ENCODE results near the gene SRPK1.
"Not testable (repeated sequence)": the region's sequence is repeated elsewhere in the genome, so short reads cannot be mapped to it uniquely, and the experiment has no call there.

The SRPK1 gene

DNA sequence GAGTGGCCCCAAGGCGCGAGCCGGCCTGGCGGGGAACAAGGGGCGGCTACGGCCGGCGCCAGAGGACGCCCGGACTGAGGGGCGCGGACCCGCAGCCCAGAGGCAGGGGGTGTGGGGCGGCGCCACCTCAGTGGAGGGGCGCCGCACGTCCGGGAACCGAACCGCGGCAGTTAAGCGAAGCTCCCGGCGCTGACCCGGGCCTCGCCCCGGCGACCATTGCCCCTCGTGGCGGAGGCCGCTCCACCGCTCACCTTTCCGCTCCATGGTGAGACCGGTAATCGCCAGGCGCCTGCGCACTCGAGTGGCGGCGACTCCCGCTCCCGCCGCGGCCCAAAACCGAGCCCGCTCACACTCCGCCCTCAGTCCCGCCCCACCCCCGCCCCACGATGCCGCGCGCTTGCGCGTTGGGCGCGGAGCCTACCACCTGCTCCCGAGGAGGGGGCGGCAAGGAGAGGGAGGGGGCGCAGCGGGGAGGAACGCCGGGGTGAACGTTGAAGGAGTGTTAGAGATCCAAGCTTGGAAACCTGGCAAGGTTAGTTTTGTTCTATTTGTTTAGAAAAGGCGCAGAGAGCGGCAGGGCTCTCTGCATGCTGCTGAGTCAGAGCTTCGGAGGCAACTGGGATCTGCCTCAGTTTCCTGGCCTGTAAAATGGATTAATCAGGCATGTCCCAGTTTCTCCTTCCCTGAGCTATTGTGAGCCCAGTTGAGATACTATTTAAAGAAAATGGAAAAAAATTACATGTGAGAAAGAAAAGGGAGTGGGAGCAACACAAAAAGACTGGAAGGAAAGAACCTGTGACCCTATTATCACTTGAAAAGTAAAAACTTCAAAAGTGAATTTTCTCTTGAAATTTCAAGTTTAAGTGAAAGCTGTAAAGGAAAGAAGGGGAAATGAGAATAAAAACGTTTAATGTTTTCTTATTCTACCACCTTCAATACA is at the start of gene SRPK1:
SRPK1 (minus strand) TSS at position 306 of the 940 bp plus-strand sequence; CDS start at position 264, 42 bp downstream.
- peak; percentile 70 for DNase-seq

DNA sequence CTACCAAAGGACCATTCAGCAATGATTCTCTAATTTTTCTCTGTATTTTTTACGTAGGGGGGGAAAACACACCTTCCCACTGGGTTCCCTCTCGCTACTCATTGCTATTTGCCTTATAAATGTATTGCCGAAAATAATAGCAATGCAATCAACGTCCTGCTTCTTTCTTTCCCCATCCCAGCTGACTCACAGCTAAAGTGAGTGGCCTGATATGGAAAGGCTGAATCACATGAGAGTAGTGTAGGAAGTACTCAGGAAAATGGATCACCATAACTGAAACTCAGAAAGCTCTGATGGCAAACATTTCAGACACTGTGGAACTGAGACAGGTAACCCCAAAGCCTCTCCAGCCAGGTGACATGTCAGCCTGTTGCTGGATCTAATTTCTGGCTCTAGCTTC is 49.3 kb upstream of the SRPK1 start:
- DNase-seq, result no peak

DNA sequence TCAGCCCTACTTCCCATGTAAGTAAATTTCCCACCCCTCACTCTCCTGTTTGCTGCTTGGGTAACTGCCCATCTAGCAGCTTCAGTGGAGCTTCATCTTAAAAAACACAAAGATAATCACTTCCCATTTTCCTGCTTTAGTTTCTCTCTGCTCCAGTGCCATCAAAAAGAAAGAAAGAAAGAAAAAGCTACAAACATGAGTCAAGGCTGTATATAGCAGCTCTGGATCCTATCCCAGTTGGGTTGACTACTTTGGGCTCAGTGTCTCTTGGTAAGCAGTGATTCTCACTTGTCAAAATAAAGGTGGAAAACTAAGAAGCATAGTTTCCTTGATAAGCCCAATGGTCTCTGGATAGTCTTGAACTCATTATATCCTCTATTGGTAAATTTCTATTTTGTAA is 48.7 kb upstream of the SRPK1 start:
- DNase-seq, result no peak

DNA sequence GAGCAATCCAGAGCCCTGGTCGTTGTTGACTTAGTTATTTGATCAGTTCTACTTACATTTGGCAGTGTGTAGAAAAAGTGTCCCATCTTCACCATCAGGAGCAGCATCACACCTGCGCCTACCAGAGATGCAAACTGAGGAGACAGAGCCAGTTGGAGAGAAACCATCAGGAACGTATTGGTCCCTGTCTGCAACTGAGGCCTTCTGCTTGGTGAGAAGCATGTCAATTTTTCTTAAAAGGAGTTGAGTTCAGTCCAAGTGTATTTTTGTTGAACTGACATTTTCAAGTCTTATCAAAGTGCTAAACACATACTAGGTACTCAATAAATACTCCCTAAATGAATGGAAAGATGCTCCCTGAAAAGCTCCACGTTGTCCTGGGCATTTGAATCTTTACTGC is 47.9 kb upstream of the SRPK1 start:
- no peak for DNase-seq

DNA sequence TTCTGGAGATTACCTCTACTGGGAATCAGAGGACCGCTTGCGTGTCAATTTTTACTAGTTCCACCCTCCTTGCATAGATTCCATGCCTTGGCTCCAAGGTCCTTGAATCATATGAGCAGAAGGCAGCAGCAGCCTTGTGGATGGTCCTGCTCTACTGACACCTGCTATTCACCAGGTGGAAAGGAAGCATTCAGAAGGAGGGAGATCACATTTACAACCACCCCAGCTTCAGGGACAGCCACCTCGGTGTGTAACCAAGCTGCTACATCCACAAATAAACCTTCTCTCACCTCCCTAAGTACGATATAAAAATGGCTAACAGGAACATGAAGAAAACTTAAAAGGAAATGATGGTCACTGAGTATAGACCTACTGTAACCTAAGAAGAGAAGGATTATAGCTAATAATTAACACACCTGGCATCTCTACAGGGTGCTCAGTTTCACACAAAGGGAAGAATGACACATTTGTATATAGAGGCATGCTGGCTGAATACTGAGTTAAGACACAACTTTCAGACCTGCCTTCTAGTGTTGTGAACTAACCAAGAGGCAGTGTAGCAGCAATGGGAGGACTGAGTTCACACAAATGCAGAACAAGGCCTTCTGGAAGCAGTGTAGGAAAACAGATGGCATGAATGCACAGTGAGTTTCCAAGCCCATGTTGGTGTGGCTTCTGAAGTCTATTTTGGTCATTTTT is 46.3 kb upstream of the SRPK1 start:
- no peak for DNase-seq

DNA sequence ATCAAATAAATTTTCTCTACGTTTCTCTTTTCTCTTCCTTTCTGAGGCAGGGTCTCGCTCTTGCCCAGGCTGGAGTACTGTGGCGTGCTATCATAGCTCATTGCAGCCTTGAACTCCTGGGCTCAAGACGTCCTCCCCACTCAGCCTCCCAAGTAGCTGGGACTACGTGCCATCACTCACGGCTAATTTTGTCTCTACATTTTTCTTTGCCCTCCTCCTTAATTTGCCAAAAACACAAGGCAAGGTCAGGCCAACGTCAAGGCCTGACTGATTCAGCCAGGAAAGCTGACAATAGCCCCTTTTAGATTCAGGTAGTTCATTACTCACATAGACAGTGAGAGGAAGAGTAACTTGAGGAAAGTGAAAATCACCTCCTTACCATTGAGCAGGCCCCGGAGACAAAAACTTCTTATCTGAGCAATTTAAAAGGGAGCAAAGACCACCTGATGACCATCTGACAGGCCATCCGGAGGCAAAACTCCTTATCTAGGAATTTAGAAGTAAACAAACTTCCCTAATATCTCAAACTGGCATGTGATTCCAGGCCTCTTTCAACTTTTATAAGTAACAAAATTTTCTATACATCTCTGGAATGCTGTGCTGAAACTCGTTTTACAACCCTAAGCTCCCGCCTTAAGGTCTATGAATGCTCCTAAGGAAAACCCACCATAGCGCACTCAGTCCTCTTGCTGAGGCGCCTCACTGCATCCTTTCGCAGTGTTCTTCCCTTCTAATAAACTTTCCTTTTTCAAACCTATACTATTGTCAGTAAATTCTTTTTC is 42.1 kb upstream of the SRPK1 start:
- no peak for DNase-seq

DNA sequence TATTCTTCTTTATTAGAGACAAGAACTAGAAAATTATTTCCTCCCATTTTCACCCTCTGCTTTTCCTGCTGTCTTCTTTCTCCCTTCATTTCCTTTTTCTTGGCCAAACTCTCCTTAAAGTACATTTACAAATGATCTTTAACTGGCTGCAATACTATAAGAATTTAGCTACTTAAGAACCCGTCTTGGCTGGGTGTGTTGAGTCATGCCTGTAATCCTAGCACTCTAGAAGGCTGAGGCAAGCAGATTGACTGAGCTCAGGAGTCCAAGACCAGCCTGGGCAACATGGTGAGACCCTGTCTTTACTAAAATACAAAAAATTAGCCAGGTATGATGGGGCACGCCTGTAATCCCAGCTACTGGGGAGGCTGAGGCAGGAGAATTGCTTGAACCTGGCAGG is 39.3 kb upstream of the SRPK1 start:
- no peak for DNase-seq

DNA sequence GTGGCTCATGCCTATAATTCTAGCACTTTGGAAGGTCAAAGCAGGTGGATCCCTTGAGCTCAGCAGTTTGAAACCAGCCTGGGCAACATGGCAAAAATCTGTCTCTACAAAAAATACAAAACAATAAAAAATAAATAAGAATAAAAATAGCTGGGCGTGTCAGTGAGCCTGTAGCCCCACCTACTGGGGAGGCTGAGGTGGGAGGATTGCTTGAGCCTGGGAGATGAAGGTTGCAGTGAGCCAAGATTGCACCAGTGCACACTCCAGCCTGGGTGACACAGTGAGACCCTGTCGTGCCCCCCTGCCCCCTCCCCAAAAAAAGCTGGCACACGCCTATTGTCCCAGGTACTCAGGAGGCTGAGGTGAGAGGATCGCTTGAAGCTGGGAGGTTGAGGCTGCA is 35.1 kb upstream of the SRPK1 start:
- DNase-seq, result no peak

DNA sequence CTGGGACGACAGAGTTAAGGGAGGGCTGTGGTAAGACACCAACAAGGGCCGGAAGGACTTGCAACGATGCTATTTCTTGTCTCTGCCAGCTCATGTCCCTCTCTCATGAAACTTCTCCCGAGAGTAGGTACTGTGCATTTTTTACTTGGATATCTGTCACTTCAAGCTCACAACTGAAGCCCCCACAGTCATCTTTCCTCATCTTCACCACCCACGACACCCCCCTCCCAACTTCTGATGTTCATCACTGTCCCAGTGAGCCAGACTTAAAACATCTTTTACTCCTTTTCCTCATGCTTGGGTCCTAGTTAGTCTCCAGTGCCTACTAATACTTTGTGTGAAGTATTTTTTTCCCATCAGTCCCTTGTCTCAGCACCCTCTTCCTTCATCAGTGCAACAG is 34.6 kb upstream of the SRPK1 start:
- no peak for DNase-seq

DNA sequence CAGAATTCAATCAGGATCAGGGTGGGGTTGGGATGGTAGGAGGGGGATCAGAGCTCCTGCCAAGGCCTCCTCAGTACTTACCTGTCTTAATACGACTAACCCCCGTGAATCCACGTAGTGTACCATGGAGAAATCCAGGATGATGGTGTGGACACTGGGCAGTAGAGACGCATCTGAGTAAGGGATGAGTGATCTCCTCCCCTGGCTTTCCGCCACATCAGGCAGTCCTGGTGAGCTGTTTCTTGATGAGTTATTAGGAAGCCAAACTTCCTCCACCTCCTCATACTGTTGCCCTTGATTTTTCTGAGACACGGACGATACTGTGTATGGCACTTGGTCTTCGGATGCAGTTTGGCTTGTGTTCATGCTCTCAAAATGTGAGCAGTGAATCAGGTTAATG is 34.2 kb upstream of the SRPK1 start:
- no peak for DNase-seq

DNA sequence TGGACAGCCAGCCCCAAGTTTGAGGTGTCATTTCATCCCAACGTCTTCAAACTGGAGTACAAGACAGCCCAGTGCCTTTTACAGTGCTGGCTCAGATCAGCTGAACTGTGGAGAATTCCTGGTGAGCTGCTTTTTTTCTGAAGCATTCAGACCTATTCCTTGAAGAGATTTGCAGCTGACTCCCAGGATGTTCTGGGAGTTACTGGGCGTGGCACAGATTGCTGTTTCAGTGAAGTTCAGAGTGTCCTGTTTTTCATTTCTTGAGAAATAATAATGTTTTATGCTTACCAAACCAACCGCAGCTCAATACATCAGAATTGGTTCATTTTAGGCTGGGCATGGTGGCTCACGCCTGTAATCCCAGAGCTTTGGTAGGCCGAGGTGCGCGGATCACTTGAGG is 33.4 kb upstream of the SRPK1 start:
- no peak for DNase-seq

DNA sequence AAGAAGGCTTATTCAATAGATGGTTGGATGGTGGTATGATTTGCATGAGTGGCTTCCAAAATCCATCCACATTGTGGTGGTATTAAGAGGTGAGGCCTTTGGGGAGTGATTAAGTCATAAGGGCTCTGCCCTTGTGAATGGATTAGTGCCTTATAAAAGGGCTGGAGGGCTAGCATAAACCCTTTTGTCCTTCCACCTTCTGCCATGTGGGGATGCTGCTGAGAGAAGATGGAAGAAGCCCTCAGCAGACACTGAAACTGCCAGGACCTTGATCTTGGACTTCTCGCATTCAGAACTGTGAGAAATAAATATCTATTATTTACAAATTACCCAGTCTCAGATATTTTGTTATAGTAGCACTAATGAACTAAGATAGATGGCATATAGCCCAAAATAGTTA is 27.8 kb upstream of the SRPK1 start:
- no peak for DNase-seq

DNA sequence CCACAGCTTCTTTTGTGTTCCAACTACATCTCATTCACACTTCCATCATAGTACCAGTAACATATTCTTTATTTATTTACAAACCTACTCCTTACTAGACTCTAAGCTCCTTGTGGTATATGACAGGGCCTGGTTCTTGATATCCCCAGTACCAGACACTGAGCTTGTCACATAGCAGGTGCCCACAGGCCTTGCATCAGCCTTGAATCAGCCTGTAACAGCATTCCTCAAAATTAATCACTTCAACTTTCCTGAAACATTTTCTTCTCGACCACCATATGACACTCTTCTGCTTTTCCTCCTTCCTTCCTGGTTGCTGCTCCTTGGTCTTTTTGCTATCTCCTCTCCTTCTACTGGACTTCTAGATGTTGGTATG is 24.7 kb upstream of the SRPK1 start:
- no peak for DNase-seq

DNA sequence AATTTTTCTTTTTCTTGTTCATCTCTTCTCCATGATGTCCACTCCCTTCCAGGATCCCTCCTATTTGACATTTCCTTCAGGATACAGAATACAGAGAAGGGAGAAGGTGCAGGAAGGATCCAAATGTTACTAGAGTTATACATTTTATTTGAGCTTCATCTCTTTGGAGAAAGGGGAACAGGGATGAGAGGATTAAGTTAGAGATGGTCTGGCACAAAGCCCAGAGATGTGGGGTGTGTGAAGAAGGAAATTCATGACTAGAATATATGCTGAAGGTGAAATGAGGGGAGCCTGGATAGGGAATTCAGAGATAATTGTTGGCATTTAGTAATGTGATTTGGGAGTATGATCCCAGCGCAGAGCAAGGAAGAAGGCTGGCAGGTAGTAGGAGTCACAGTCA is 22.5 kb upstream of the SRPK1 start:
- DNase-seq, result no peak

DNA sequence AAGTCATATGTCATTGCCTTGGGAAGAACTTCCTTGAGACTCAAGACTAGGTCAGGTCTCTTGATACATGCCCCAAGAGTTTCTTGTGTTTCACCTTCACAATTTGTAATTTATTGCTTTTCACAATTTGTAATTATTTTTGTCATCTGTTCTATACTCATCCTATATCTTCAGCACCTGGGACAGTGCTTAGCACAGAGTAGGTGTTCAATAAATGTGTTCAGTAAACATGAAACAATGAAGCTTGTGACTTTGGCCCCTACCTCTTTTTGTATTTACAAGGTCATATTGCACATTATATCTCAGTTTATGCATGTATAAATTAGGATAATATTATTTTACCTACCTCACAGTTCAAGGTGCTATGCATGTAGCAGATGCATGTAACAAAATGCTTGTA is 21.5 kb upstream of the SRPK1 start:
- no peak for DNase-seq

DNA sequence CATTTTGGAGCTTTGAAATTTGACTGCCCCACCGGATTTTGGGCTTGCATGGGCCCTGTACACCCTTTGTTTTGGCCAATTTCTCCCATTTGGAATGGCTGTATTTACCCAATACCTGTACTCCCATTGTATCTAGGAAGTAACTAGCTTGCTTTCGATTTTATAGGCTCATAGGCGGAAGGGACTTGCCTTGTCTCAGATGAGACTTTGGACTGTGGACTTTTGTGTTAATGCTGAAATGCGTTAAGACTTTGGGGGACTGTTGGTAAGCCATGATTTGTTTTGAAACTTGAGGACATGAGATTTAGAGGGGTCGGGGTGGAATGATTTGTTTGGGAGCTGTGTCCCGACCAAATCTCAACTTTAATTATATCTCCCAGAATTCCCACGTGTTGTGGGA is 20.3 kb upstream of the SRPK1 start:
- DNase-seq, result not testable (repeated sequence)

DNA sequence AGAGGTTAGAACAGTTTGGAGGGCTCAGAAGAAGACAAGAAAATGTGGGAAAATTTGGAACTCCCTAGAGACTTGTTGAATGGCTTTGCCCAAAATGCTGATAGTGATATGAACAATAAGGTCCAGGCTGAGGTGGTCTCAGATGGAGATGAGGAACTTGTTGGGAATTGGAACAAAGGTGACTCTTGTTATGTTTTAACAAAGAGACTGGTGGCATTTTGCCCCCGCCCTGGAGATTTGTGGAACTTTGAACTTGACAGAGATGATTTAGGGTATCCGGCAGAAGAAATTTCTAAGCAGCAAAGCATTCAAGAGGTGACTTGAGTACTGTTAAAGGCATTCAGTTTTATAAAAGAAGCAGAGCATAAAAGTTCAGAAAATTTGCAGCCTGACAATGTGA is 19.1 kb upstream of the SRPK1 start:
- not testable (repeated sequence) for DNase-seq

DNA sequence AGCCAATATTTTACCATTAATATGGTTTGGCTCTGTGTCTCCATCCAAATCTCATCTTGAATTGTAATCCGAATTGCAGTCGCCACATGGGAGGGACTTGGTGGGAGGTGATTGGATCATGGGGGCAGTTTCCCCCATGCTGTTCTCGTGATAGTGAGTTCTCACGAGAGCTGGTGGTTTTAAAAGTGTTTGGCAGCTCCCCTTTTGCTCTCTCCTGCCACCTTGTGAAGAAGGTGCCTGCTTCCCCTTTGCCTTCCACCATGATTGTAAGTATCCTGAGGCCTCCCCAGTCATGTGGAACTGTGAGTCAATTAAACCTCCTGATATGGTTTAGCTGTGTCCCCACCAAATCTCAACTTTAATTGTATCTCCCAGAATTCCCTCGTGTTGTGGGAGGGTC is 18.4 kb upstream of the SRPK1 start:
- DNase-seq, result not testable (repeated sequence)

DNA sequence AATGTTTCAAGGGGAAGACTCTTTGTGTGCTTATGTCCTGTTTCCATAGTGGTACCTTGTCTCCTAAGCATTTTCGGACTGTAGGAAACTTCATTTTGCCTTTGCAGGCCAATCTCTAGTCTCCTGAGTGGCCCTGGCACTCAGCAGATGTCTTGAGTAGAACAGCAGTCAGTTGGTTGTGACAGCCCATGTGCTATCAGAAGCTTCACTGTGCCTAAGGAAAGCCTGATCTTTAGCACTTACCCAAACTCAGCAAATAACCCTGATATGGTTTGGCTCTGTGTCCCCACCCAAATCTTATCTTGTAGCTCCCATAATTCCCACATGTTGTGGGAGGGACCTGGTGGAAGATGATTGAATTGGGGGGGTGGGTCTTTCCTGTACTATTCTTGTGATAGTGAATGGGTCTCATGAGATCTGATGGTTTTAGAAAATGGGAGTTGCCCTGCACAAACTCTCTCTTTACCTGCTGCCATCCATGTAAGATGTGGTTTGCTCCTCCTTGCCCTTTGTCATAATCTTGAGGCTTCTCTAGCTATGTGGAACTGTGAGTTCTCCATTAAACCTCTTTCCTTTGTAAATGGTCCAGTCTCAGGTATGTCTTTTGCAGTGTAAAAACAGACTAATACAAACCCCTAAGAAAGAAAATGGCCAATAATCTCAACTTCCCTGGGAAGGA is 15.9 kb upstream of the SRPK1 start:
- no peak for DNase-seq

DNA sequence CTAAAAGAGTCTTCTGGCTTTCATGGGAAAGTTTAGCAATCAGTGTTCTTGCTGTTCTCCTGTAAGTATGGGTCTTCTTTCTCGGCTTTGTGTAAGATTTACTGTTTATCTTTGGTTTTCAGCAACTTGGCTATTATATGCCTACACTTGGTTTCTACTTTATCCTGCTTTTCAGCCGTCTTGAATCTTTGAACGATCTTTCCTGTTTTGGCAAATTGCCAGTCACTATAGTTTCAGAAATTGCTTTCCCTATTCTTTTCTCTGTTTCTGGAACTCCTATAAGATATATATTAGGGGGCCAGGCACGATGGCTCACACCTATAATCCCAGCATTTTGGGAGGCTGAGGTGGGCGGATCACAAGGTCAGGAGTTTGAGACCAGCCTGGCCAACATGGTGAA is 14.6 kb upstream of the SRPK1 start:
- DNase-seq, result no peak

DNA sequence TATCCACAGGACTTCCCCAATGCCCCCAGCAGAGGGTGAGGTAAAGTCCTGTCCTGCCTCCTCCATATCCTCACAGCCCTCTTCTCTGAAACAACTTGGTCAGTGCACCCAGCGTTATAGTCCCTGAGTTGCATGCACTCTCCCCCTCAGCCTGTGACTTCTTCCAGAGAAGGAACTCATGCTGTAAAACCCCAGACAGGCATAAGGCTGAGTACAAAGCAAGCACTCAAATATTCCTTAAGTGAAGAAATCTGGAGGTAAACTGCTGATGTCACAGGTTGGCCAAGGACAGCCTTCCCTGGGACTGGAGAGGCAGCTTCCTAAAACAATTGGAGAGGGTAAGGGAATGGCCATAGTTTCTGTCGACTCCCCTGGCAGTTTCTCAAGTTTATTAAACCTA is 12.9 kb upstream of the SRPK1 start:
- DNase-seq, result no peak

DNA sequence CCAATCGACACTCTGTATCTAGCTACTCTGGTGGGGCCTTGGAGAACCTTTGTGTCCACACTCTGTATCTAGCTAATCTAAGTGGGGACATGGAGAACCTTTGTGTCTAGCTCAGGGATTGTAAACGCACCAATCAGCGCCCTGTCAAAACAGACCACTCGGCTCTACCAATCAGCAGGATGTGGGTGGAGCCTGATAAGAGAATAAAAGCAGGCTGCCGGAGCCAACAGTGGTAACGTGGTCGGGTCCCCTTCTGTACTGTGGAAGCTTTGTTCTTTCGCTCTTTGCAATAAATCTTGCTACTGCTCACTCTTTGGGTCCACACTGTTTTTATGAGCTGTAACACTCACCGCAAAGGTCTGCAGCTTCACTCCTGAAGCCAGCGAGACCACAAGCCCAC is 11.0 kb upstream of the SRPK1 start:
- DNase-seq, result not testable (repeated sequence)

DNA sequence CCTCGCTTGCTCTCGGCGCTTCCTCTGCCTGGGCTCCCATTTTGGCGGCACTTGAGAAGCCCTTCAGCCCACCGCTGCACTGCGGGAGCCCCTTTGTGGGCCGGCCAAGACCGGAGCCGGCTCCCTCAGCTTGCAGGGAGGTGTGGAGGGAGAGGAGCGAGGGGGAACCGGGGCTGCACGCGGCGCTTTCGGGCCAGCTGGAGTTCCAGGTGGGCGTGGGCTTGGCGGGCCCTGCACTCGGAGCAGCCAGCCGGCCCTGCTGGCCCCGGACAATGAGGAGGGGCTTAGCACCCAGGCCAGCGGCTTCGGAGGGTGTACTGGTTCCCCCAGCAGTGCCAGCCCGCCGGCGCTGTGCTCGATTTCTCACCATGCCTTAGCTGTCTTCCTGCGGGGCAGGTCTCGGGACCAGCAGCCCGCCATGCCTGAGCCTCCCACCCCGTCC is 10.2 kb upstream of the SRPK1 start:
- no peak for DNase-seq
